GM18873 (cell line): ENCODE results near the gene RAB14.

Experiments used
- ATAC-seq: cut with Tn5 transposase; IDR thresholded peaks from one replicate; pipeline ENCODE4 v1.9.1; 2021; ENCODE audit warnings: mild to moderate bottlenecking, moderate library complexity, moderate number of reproducible peaks; ENCODE audit not compliant: unreplicated experiment, low FRiP score

RAB14 gene

GRCh38 chr9:121220996-121221663 lies 19.5 kb upstream of the RAB14 start:
- no peak for ATAC-seq

- ATAC-seq, result no peak
Observed at GRCh38 chr9:121219530-121219929, 17.9 kb upstream of the RAB14 start.

- ATAC-seq, result peak; percentile 8
Observed at GRCh38 chr9:121218357-121219027, 16.8 kb upstream of the RAB14 start.

- peak; percentile 86 for ATAC-seq
Observed at GRCh38 chr9:121217609-121218292, 16.1 kb upstream of the RAB14 start.

- ATAC-seq, result no peak
Observed at GRCh38 chr9:121216271-121216805, 14.7 kb upstream of the RAB14 start.

- ATAC-seq, result no peak
Observed at GRCh38 chr9:121214005-121214404, 12.3 kb upstream of the RAB14 start.

GRCh38 chr9:121213136-121213806 lies 11.6 kb upstream of the RAB14 start:
- no peak for ATAC-seq

GRCh38 chr9:121210536-121210935 lies 8.9 kb upstream of the RAB14 start:
- no peak for ATAC-seq

GRCh38 chr9:121207371-121207940 lies 5.8 kb upstream of the RAB14 start:
- peak; percentile 74 for ATAC-seq

- peak; percentile 14 for ATAC-seq
Observed at GRCh38 chr9:121206516-121207370, 5.1 kb upstream of the RAB14 start.

- ATAC-seq, result no peak
Observed at GRCh38 chr9:121204611-121205010, 2.9 kb upstream of the RAB14 start.

GRCh38 chr9:121204121-121204520 lies 2.5 kb upstream of the RAB14 start:
- ATAC-seq, result no peak

- ATAC-seq, result peak; percentile 13
Observed at GRCh38 chr9:121201045-121201737, 478 bp downstream of the RAB14 start.

GRCh38 chr9:121200356-121200755 lies 1.3 kb downstream of the RAB14 start:
- ATAC-seq, result no peak

GRCh38 chr9:121199921-121200320 lies 1.7 kb downstream of the RAB14 start:
- no peak for ATAC-seq

- no peak for ATAC-seq
Observed at GRCh38 chr9:121198512-121199042, 3.1 kb downstream of the RAB14 start.

- no peak for ATAC-seq
Observed at GRCh38 chr9:121197132-121197531, 4.5 kb downstream of the RAB14 start.

GRCh38 chr9:121196389-121196788 lies 5.3 kb downstream of the RAB14 start:
- ATAC-seq, result no peak

GRCh38 chr9:121194730-121195129 lies 6.9 kb downstream of the RAB14 start:
- no peak for ATAC-seq
